OCI-LY3 (cell line): ENCODE measurements around the gene P4HA2.

Source experiments
- H2AFZ ChIP-seq: fragments of 200-600, 300-600 bp; shearing (Covaris generic); 2 replicates; pipeline ENCODE4 v1.6.0; 2014; ENCODE audit warnings: antibody characterized with exemption, low read depth, low read length
- H3K27ac ChIP-seq: fragments of 200-600, 300-600 bp; sonication (generic); 2 replicates; pipeline ENCODE4 v1.5.1; 2014; ENCODE audit warnings: mild to moderate bottlenecking, low read length, moderate library complexity, mixed read lengths
- H3K27me3 ChIP-seq: fragments of 200-600, 300-600 bp; sonication (generic); 2 replicates; pipeline ENCODE4 v1.6.1; 2014; ENCODE audit warnings: low read depth, low read length, mixed read lengths
- H3K36me3 ChIP-seq: fragments of 200-600, 300-600 bp; sonication (generic); replicated peaks from 2 replicates; pipeline ENCODE3; 2014; ENCODE audit warnings: low read depth, low read length, mixed read lengths
- H3K4me1 ChIP-seq: fragments of 300-600, 200-600 bp; sonication (generic); 2 replicates; pipeline ENCODE4 v1.6.1; 2014; ENCODE audit warnings: low read length, mixed read lengths
- H3K4me2 ChIP-seq: fragments of 200-600, 300-600 bp; sonication (generic); 2 replicates; pipeline ENCODE4 v1.6.1; 2014; ENCODE audit warnings: low read length, mixed read lengths
- H3K4me3 ChIP-seq: fragments of 300-600, 200-600 bp; sonication (generic); 2 replicates; pipeline ENCODE4 v1.5.1; 2014; ENCODE audit warnings: antibody characterized with exemption, mild to moderate bottlenecking, low read length, moderate library complexity
- H3K79me2 ChIP-seq: fragments of 300-600, 200-600 bp; shearing (Covaris generic); 2 replicates; pipeline ENCODE4 v1.6.1; 2014; ENCODE audit warnings: mild to moderate bottlenecking, low read length, mixed read lengths
- H3K9ac ChIP-seq: fragments of 300-600, 200-600 bp; shearing (Covaris generic); 2 replicates; pipeline ENCODE4 v1.6.0; 2014; ENCODE audit warnings: mild to moderate bottlenecking, low read length, moderate library complexity
- H3K9me3 ChIP-seq: fragments of 200-600, 300-600 bp; shearing (Covaris generic); 2 replicates; pipeline ENCODE4 v1.6.1; 2014; ENCODE audit warnings: low read length, mixed read lengths; ENCODE audit not compliant: insufficient read depth
- H4K20me1 ChIP-seq: fragments of 200-600, 300-600 bp; sonication (generic); 2 replicates; pipeline ENCODE4 v1.6.1; 2016; ENCODE audit warnings: low read length, mixed read lengths; ENCODE audit not compliant: insufficient read depth
- EZH2phosphoT487 ChIP-seq: fragments of 200-600 bp; shearing (Covaris generic); IDR thresholded peaks from 2 replicates; pipeline ENCODE4 v1.6.1; 2018; ENCODE audit warnings: antibody characterized with exemption, mixed run types, low read depth
- TF ChIP-seq, protein P1 (sequence below): fragments of 200-600, 300-600 bp; sonication (generic); IDR thresholded peaks from 2 replicates; pipeline ENCODE4 v1.5.1; 2014; ENCODE audit warnings: antibody characterized with exemption, low read length, low read depth

P4HA2 gene

GRCh38 chr5:132205385-132206125 lies 22.1 kb downstream of the P4HA2 start:
- no peak overlapping the region for H3K27ac ChIP-seq
- H4K20me1 ChIP-seq: no peaks in the 10 kb centered on the region
- no peak overlapping the region for H3K4me3 ChIP-seq
- no peak overlapping the region for H2AFZ ChIP-seq
- H3K4me1 ChIP-seq: peaks cover 5% of the 10 kb centered on the region; the same call in 1 of the 2 replicates
- no peak overlapping the region for H3K9ac ChIP-seq
- no peaks in the 10 kb centered on the region for H3K79me2 ChIP-seq
- no peak for TF ChIP-seq EZH2phosphoT487
- TF ChIP-seq, protein P1, sequence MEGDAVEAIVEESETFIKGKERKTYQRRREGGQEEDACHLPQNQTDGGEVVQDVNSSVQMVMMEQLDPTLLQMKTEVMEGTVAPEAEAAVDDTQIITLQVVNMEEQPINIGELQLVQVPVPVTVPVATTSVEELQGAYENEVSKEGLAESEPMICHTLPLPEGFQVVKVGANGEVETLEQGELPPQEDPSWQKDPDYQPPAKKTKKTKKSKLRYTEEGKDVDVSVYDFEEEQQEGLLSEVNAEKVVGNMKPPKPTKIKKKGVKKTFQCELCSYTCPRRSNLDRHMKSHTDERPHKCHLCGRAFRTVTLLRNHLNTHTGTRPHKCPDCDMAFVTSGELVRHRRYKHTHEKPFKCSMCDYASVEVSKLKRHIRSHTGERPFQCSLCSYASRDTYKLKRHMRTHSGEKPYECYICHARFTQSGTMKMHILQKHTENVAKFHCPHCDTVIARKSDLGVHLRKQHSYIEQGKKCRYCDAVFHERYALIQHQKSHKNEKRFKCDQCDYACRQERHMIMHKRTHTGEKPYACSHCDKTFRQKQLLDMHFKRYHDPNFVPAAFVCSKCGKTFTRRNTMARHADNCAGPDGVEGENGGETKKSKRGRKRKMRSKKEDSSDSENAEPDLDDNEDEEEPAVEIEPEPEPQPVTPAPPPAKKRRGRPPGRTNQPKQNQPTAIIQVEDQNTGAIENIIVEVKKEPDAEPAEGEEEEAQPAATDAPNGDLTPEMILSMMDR: no peak
- H3K36me3 ChIP-seq: no peaks in the 10 kb centered on the region
- H3K4me2 ChIP-seq: no peak overlapping the region
- H3K9me3 ChIP-seq: no peaks in the 10 kb centered on the region
- H3K27me3 ChIP-seq: peaks cover 13% of the 10 kb centered on the region; the same call in 1 of the 2 replicates

GRCh38 chr5:132204371-132205135 lies 23.1 kb downstream of the P4HA2 start:
- H3K9me3 ChIP-seq: no peaks in the 10 kb centered on the region
- H3K36me3 ChIP-seq: no peaks in the 10 kb centered on the region
- no peaks in the 10 kb centered on the region for H4K20me1 ChIP-seq
- H3K9ac ChIP-seq: no peak overlapping the region
- H3K4me3 ChIP-seq: no peak overlapping the region
- no peaks in the 10 kb centered on the region for H3K79me2 ChIP-seq
- H3K27ac ChIP-seq: no peak overlapping the region
- peaks cover 5% of the 10 kb centered on the region; the same call in 1 of the 2 replicates for H3K4me1 ChIP-seq
- peaks cover 13% of the 10 kb centered on the region; the same call in 1 of the 2 replicates for H3K27me3 ChIP-seq
- H2AFZ ChIP-seq: no peak overlapping the region
- no peak for TF ChIP-seq EZH2phosphoT487
- TF ChIP-seq, protein P1: no peak
- H3K4me2 ChIP-seq: no peak overlapping the region

- TF ChIP-seq EZH2phosphoT487: no peak
- Histone ChIP-seq H3K79me2 (no peaks in the 10 kb centered on the region), H3K4me2 (no peak overlapping the region), H4K20me1 (no peaks in the 10 kb centered on the region), H3K9me3 (no peaks in the 10 kb centered on the region), H3K36me3 (no peaks in the 10 kb centered on the region), H3K9ac (no peak overlapping the region), H3K27me3 (peaks cover 13% of the 10 kb centered on the region; the same call in 1 of the 2 replicates), H3K4me1 (peaks cover 5% of the 10 kb centered on the region; the same call in 1 of the 2 replicates), H2AFZ (no peak overlapping the region), H3K4me3 (no peak overlapping the region), H3K27ac (no peak overlapping the region)
These were observed 23.7 kb downstream of the P4HA2 start for GRCh38 chr5:132203916-132204315.

GRCh38 chr5:132203464-132203818 lies 24.2 kb downstream of the P4HA2 start:
- peaks cover 13% of the 10 kb centered on the region; the same call in 1 of the 2 replicates for H3K27me3 ChIP-seq
- TF ChIP-seq, protein P1: no peak
- no peak overlapping the region for H3K27ac ChIP-seq
- no peaks in the 10 kb centered on the region for H4K20me1 ChIP-seq
- H3K4me3 ChIP-seq: no peak overlapping the region
- no peaks in the 10 kb centered on the region for H3K9me3 ChIP-seq
- H3K4me1 ChIP-seq: peaks cover 5% of the 10 kb centered on the region; the same call in 1 of the 2 replicates
- H3K4me2 ChIP-seq: no peak overlapping the region
- no peaks in the 10 kb centered on the region for H3K36me3 ChIP-seq
- no peak overlapping the region for H3K9ac ChIP-seq
- no peak overlapping the region for H2AFZ ChIP-seq
- H3K79me2 ChIP-seq: no peaks in the 10 kb centered on the region
